ENCODE data around the gene CSNK2B. TPM values are rescaled to one million over a fixed set of nuclear protein-coding genes. Genes with fewer than 3 reads are reported as not detected.

The CSNK2B gene
- total and polyA plus RNA-seq, 10 of the 15 experiments (the other 5 are each of a cell fraction or from before 2014, with no cell fraction given), result 56.3 to 405 (median 286) TPM

- H3K79me2 ChIP-seq (ENCODE audit: control insufficient read depth, insufficient read depth, low read length), result no peaks in the 10 kb centered on the region
- DNase-seq (ENCODE audit: low read depth, low spot score) (no peak), FAIRE-seq (no peak), ATAC-seq (no peak)
- no peak overlapping the region for H3K4me2 ChIP-seq (ENCODE audit: control insufficient read depth, insufficient read depth)
- H3K9ac ChIP-seq (ENCODE audit: control insufficient read depth, insufficient read depth, low read length), result no peak overlapping the region
- intact Hi-C loops (cut with micrococcal nuclease; ENCODE audit: unreplicated experiment), result no loop called here
- RAD21 ChIA-PET (ENCODE audit: unreplicated experiment), result no interaction called here
- H3K36me3 ChIP-seq (ENCODE audit: control insufficient read depth in 2 of 2, insufficient read depth in 2 of 2, low read length in 1 of 2), result peaks cover 15 to 41% of the 10 kb centered on the region in 2 experiments
- no TSS peak for BruUV-seq (replicated peaks)
- H3K9me3 ChIP-seq (replicated peaks; ENCODE audit: control insufficient read depth, insufficient read depth, low read length), result no peaks in the 10 kb centered on the region
- 97% methylated on average over 6 of the region's 6 CpGs for WGBS (ENCODE audit: insufficient coverage, insufficient replicate concordance, low lambda C conversion rate, missing lambda C conversion rate)
- SMC1A ChIA-PET (ENCODE audit: uncharacterized antibody, unreplicated experiment), result interaction anchor here (0.7 to 0.8 kb wide), 2 partner anchors 139 to 173 kb away, joined by 3 to 4 read pairs; no protein-coding TSS in a partner anchor
- in situ Hi-C loops (cut with MboI), result no loop called here
- H3K27ac ChIP-seq (ENCODE audit: control insufficient read depth, insufficient read depth), result no peak overlapping the region
- H4K20me1 ChIP-seq (ENCODE audit: control insufficient read depth, insufficient read depth), result no peaks in the 10 kb centered on the region
- CTCF ChIA-PET, result interaction anchor here (2.2 to 2.3 kb wide), 2 partner anchors 69 to 140 kb away, joined by 5 to 7 read pairs; no protein-coding TSS in a partner anchor
- no peak for TF ChIP-seq PKNOX1 (IDR thresholded peaks at IDR 0.05)
- no peaks in the 10 kb centered on the region for H3K27me3 ChIP-seq (replicated peaks in 1 of 2; ENCODE audit: control insufficient read depth in 2 of 2, insufficient read depth in 2 of 2, low read length in 1 of 2)
- H3K4me3 ChIP-seq, result no peak overlapping the region
- H3K4me1 ChIP-seq (ENCODE audit: control insufficient read depth, insufficient read depth, low read length), result no peaks in the 10 kb centered on the region
- POLR2A ChIA-PET, result interaction anchor here (0.8 kb wide), 1 partner anchor 140 kb away, joined by 7 read pairs; no protein-coding TSS in a partner anchor
- no peak overlapping the region for H2AFZ ChIP-seq (ENCODE audit: control insufficient read depth, low read depth, low read length)
Measured at GRCh38 chr6:31691078-31691463, 25.2 kb downstream of the CSNK2B start.

GRCh38 chr6:31691564-31692108, 25.8 kb downstream of the CSNK2B start:
- Histone ChIP-seq H3K4me2 (ENCODE audit: control insufficient read depth, insufficient read depth) (no peak overlapping the region), H3K4me1 (ENCODE audit: control insufficient read depth, insufficient read depth, low read length) (no peaks in the 10 kb centered on the region), H3K9me3 (replicated peaks; ENCODE audit: control insufficient read depth, insufficient read depth, low read length) (no peaks in the 10 kb centered on the region), H3K27me3 (replicated peaks in 1 of 2; ENCODE audit: control insufficient read depth in 2 of 2, insufficient read depth in 2 of 2, low read length in 1 of 2) (no peaks in the 10 kb centered on the region), H2AFZ (ENCODE audit: control insufficient read depth, low read depth, low read length) (no peak overlapping the region), H4K20me1 (ENCODE audit: control insufficient read depth, insufficient read depth) (no peaks in the 10 kb centered on the region), H3K36me3 (ENCODE audit: control insufficient read depth in 2 of 2, insufficient read depth in 2 of 2, low read length in 1 of 2) (peaks cover 16 to 41% of the 10 kb centered on the region in 2 experiments), H3K27ac (ENCODE audit: control insufficient read depth, insufficient read depth) (no peak overlapping the region), H3K79me2 (ENCODE audit: control insufficient read depth, insufficient read depth, low read length) (no peaks in the 10 kb centered on the region), H3K4me3 (no peak overlapping the region), H3K9ac (ENCODE audit: control insufficient read depth, insufficient read depth, low read length) (no peak overlapping the region)
- in situ Hi-C loops (cut with MboI), result no loop called here
- 98% methylated on average over 9 of the region's 12 CpGs for WGBS (ENCODE audit: insufficient coverage, insufficient replicate concordance, low lambda C conversion rate, missing lambda C conversion rate)
- DNase-seq (ENCODE audit: low read depth, low spot score) (no peak), ATAC-seq (no peak), FAIRE-seq (no peak)
- CTCF ChIA-PET, result no interaction called here
- SMC1A ChIA-PET (ENCODE audit: uncharacterized antibody, unreplicated experiment), result interaction anchor here (0.7 kb wide), 1 partner anchor 172 kb away, joined by 4 read pairs; no protein-coding TSS in a partner anchor
- intact Hi-C loops (cut with micrococcal nuclease; ENCODE audit: unreplicated experiment), result no loop called here
- BruUV-seq (replicated peaks), result no TSS peak
- RAD21 ChIA-PET (ENCODE audit: unreplicated experiment), result no interaction called here
- POLR2A ChIA-PET, result interaction anchor here (0.5 to 2.2 kb wide), 2 partner anchors 47 to 104 kb away, joined by 3 to 5 read pairs; no protein-coding TSS in a partner anchor
- TF ChIP-seq NR2F1 (conservative IDR thresholded peaks at IDR 0.05) (no peak), CHD4 (IDR thresholded peaks at IDR 0.05) (no peak), ZSCAN29 (IDR thresholded peaks at IDR 0.05) (no peak), BMI1 (IDR thresholded peaks at IDR 0.05; ENCODE audit: borderline replicate concordance) (no peak), ZBTB33 (IDR thresholded peaks at IDR 0.05) (no peak), SP1 (IDR thresholded peaks at IDR 0.05; ENCODE audit: low read depth, low read length) (no peak), BCL3 (IDR thresholded peaks at IDR 0.05; ENCODE audit: borderline replicate concordance, insufficient read depth, low read depth, low read length, poor library complexity, severe bottlenecking) (no peak), ATF3 (IDR thresholded peaks at IDR 0.05; ENCODE audit: borderline replicate concordance, extremely low read depth, low read depth, low read length) (no peak), RAD51 (IDR thresholded peaks at IDR 0.05) (no peak), ATF7 (IDR thresholded peaks at IDR 0.05; ENCODE audit: low read depth) (no peak), NR2C2 (IDR thresholded peaks at IDR 0.05; ENCODE audit: borderline replicate concordance, control insufficient read depth, insufficient read length, low read depth) (no peak), EED (IDR thresholded peaks at IDR 0.05; ENCODE audit: low read depth) (no peak)
